Endodermal cell (in vitro differentiated cells): Measurements from ENCODE around the gene CENPK. TPM values are rescaled to one million over a fixed set of nuclear protein-coding genes. Genes with fewer than 3 reads are reported as not detected.

ENCODE experiments used
- DNase-seq: peaks from one replicate; pipeline ENCODE4 v3.0.0-alpha.2; 2017
- H3K27ac ChIP-seq: 2 replicates; pipeline ENCODE4 v1.5.1; 2013; ENCODE audit warnings: mild to moderate bottlenecking, low read depth, low read length, moderate library complexity
- H3K27me3 ChIP-seq: 2 replicates; pipeline ENCODE4 v1.6.1; 2013; ENCODE audit warnings: mild to moderate bottlenecking, low read length, moderate library complexity; ENCODE audit not compliant: insufficient read depth, control insufficient read depth, poor library complexity, severe bottlenecking
- H3K36me3 ChIP-seq: 2 replicates; pipeline ENCODE4 v1.7.0; 2013; ENCODE audit warnings: mild to moderate bottlenecking, low read length, moderate library complexity; ENCODE audit not compliant: control insufficient read depth, insufficient read depth
- H3K4me1 ChIP-seq: one replicate; pipeline ENCODE4 v1.7.0; 2013; ENCODE audit warnings: low read length; ENCODE audit not compliant: control insufficient read depth, insufficient read depth
- H3K4me3 ChIP-seq: 2 replicates; pipeline ENCODE4 v1.5.1; 2013; ENCODE audit warnings: mild to moderate bottlenecking, low read length, moderate library complexity
- H3K9ac ChIP-seq: 2 replicates; pipeline ENCODE4 v1.6.1; 2013; ENCODE audit warnings: mild to moderate bottlenecking, low read length, moderate library complexity; ENCODE audit not compliant: poor library complexity, severe bottlenecking; ENCODE audit errors: extremely low read depth
- H3K9me3 ChIP-seq: 2 replicates; pipeline ENCODE4 v1.6.1; 2013; ENCODE audit warnings: mild to moderate bottlenecking, low read length, moderate library complexity; ENCODE audit not compliant: control insufficient read depth
- H3K27ac Mint-ChIP-seq: 2 replicates; pipeline ENCODE4 v1.8.0; 2020; ENCODE audit warnings: mixed read lengths
- H3K27me3 Mint-ChIP-seq: 2 replicates; pipeline ENCODE4 v1.8.0; 2021; ENCODE audit warnings: mild to moderate bottlenecking, mixed read lengths; ENCODE audit not compliant: insufficient read depth
- H3K36me3 Mint-ChIP-seq: 2 replicates; pipeline ENCODE4 v1.8.0; 2020; ENCODE audit warnings: low read depth, mixed read lengths
- H3K4me1 Mint-ChIP-seq: 2 replicates; pipeline ENCODE4 v1.8.0; 2020; ENCODE audit warnings: mixed read lengths
- H3K4me3 Mint-ChIP-seq: 2 replicates; pipeline ENCODE4 v1.8.0; 2020; ENCODE audit warnings: mild to moderate bottlenecking, moderate library complexity, mixed read lengths
- H3K9me3 Mint-ChIP-seq: 2 replicates; pipeline ENCODE4 v1.8.0; 2020; ENCODE audit warnings: mild to moderate bottlenecking, mixed read lengths
- CTCF ChIP-seq: fragments of 200-600 bp; sonication (generic); conservative IDR thresholded peaks from 2 replicates; pipeline ENCODE4 v1.5.0; 2021; ENCODE audit warnings: antibody characterized with exemption, mild to moderate bottlenecking
- WGBS, 2 experiments: methylation state at CpG; one replicate each; pipeline versions ENCODE4 v1.1.5 to v1.1.7; 2013; ENCODE audit warnings: missing lambda C conversion rate in 2 of 2, mixed read lengths in 1 of 2; ENCODE audit not compliant: insufficient coverage in 1 of 2, insufficient read length in 1 of 2; 5-methylcytosine and 5-hydroxymethylcytosine counted together
- total RNA-seq, 2 donors: library from RNA; stranded (reverse); fragmentation: NEBNext Ultra II Directional in 1 of 2; extraction: Animal tissue kit (Norgen Biotek cat#: 25700) in 1 of 2; gene quantifications; 2 replicates in 1 of 2; 3 replicates in 1 of 2; pipeline ENCODE4 v1.2.1, GENCODE V29; 2021

The CENPK gene
- total RNA-seq, 2 donors from 2014 or later: 49.9 to 66.7 TPM

GRCh38 chr5:65483546-65484346, 79.2 kb downstream of the CENPK start:
- H3K4me1 Mint-ChIP-seq: peaks cover 19% of the 10 kb centered on the region
- H3K9me3 Mint-ChIP-seq: peaks cover 11% of the 10 kb centered on the region
- no peak overlapping the region for H3K27ac Mint-ChIP-seq
- 42 to 56% methylated on average over 1 to 3 of the region's 3 CpGs for WGBS, 2 experiments
- H3K9me3 ChIP-seq: no peaks in the 10 kb centered on the region
- no peaks in the 10 kb centered on the region for H3K36me3 ChIP-seq
- H3K27me3 ChIP-seq: peaks cover 14% of the 10 kb centered on the region
- H3K9ac ChIP-seq: no peak overlapping the region
- H3K27ac ChIP-seq: no peak overlapping the region
- no peaks in the 10 kb centered on the region for H3K27me3 Mint-ChIP-seq
- H3K4me3 ChIP-seq: peak overlapping the region; percentile 77
- no peaks in the 10 kb centered on the region for H3K4me1 ChIP-seq
- no peak for DNase-seq
- TF ChIP-seq CTCF: peak; percentile 77
- H3K4me3 Mint-ChIP-seq: no peak overlapping the region
- no peaks in the 10 kb centered on the region for H3K36me3 Mint-ChIP-seq

- DNase-seq: peak; percentile 72
- Mint-ChIP-seq H3K36me3 (no peaks in the 10 kb centered on the region), H3K4me3 (no peak overlapping the region), H3K27ac (peak overlapping the region; percentile 80), H3K27me3 (no peaks in the 10 kb centered on the region), H3K9me3 (peaks cover 11% of the 10 kb centered on the region), H3K4me1 (peaks cover 19% of the 10 kb centered on the region)
- H3K9me3 ChIP-seq: no peaks in the 10 kb centered on the region
- no peaks in the 10 kb centered on the region for H3K36me3 ChIP-seq
- peak overlapping the region; percentile 77 for H3K4me3 ChIP-seq
- H3K4me1 ChIP-seq: no peaks in the 10 kb centered on the region
- H3K27me3 ChIP-seq: peaks cover 14% of the 10 kb centered on the region
- H3K9ac ChIP-seq: no peak overlapping the region
- peak overlapping the region; percentile 57 for H3K27ac ChIP-seq
- 0 to 15% methylated on average over 6 to 12 of the region's 12 CpGs for WGBS, 2 experiments
- TF ChIP-seq CTCF: no peak
Observed at GRCh38 chr5:65482736-65483545, 80.0 kb downstream of the CENPK start.

- Mint-ChIP-seq H3K9me3 (peaks cover 11% of the 10 kb centered on the region), H3K36me3 (no peaks in the 10 kb centered on the region), H3K4me1 (peaks cover 19% of the 10 kb centered on the region), H3K27me3 (no peaks in the 10 kb centered on the region), H3K27ac (peak overlapping the region; percentile 72), H3K4me3 (no peak overlapping the region)
- TF ChIP-seq CTCF: no peak
- Histone ChIP-seq H3K27me3 (peaks cover 14% of the 10 kb centered on the region), H3K27ac (peak overlapping the region; percentile 52), H3K36me3 (no peaks in the 10 kb centered on the region), H3K4me3 (peak overlapping the region; percentile 77), H3K9ac (no peak overlapping the region), H3K4me1 (no peaks in the 10 kb centered on the region), H3K9me3 (no peaks in the 10 kb centered on the region)
- no peak for DNase-seq
- 12 to 17% methylated on average over 5 to 6 of the region's 6 CpGs for WGBS, 2 experiments
Observed at GRCh38 chr5:65482296-65482735, 80.7 kb downstream of the CENPK start.
